K562 (cell line): Measurements from ENCODE around the gene ZRANB1. TPM values are rescaled to one million over a fixed set of nuclear protein-coding genes. Genes with fewer than 3 reads are reported as not detected.

Source experiments
- ATAC-seq: fragments of 200-7000 bp; cut with Tn5 transposase; 3 replicates; pipeline ENCODE4 v1.9.1; 2020; ENCODE audit warnings: moderate library complexity
- BruUV-seq: library from RNA; stranded (reverse); fragments of 400-500 nt; replicated peaks from 2 replicates; lab custom pipeline; 2021; lab: Mats Ljungman, UMichigan
- CTCF ChIA-PET: fragments of 300-600 bp; formaldehyde crosslinking; extraction: SDS; loops from one replicate; lab custom pipeline; 2021; ENCODE audit warnings: low intra/inter-chr PET ratio; lab: Yijun Ruan, JAX
- POLR2A ChIA-PET: fragments of 300-600, 350-650 bp; sonication (Branson Sonifier 250); formaldehyde crosslinking; extraction: SDS; loops from one replicate; lab custom pipeline; 2021; ENCODE audit warnings: antibody characterized with exemption, inconsistent platforms; lab: Yijun Ruan, JAX
- DNase-seq, 4 experiments: peaks; one replicate each; pipeline versions ENCODE4 v3.0.0 to v3.0.0-alpha.2; 2011 to 2018; ENCODE audit warnings: low spot score in 3 of 4, mixed read lengths in 3 of 4; ENCODE audit errors: extremely low read depth in 1 of 4
- FAIRE-seq: peaks from 2 replicates; lab custom pipeline; 2011; peaks lifted over from hg19 to GRCh38; lab: Jason Lieb, UNC
- H2AFZ ChIP-seq: 2 replicates; pipeline ENCODE4 v1.6.0; 2011; ENCODE audit warnings: low read depth, low read length, control low read depth, inconsistent platforms
- H3K27ac ChIP-seq: fragments of 200-600 bp; 3 replicates; pipeline ENCODE4 v1.8.0; 2011; ENCODE audit warnings: low read depth, mild to moderate bottlenecking, control low read depth, inconsistent platforms, low read length, moderate library complexity, mixed read lengths; ENCODE audit errors: extremely low read depth
- H3K27me3 ChIP-seq, 2 experiments: fragments of 300-600 bp in 1 of 2; 2 replicates in 1 of 2; 3 replicates in 1 of 2; pipeline versions ENCODE4 v1.6.0 to v1.8.0; 2011; ENCODE audit warnings: inconsistent platforms in 2 of 2, low read length in 2 of 2, mild to moderate bottlenecking in 1 of 2, mixed read lengths in 1 of 2, moderate library complexity in 1 of 2; ENCODE audit not compliant: control insufficient read depth in 2 of 2, insufficient read depth in 2 of 2
- H3K36me3 ChIP-seq: fragments of 300-600 bp; 3 replicates; pipeline ENCODE4 v1.8.0; 2011; ENCODE audit warnings: mild to moderate bottlenecking, low read length, inconsistent platforms; ENCODE audit not compliant: control insufficient read depth, insufficient read depth
- H3K4me1 ChIP-seq, 2 experiments: fragments of 200-600 bp in 1 of 2; replicated peaks in 1 of 2; 2 replicates in 1 of 2; 3 replicates in 1 of 2; pipeline versions ENCODE4 v1.5.1 to v1.8.0; 2011; ENCODE audit warnings: inconsistent platforms in 2 of 2, low read length in 2 of 2, mild to moderate bottlenecking in 1 of 2, mixed read lengths in 1 of 2, moderate library complexity in 1 of 2; ENCODE audit not compliant: control insufficient read depth in 2 of 2, insufficient read depth in 2 of 2
- H3K4me2 ChIP-seq: 2 replicates; pipeline ENCODE4 v1.6.1; 2011; ENCODE audit warnings: low read length, control low read depth, inconsistent platforms, mixed read lengths; ENCODE audit not compliant: insufficient read depth
- H3K4me3 ChIP-seq: fragments of 200-600 bp; sonication (generic), shearing (Covaris generic); 2 replicates; pipeline ENCODE4 v1.5.1; 2016; ENCODE audit warnings: control low read depth, inconsistent platforms
- H3K79me2 ChIP-seq: fragments of 200-600 bp; 3 replicates; pipeline ENCODE4 v1.8.0; 2011; ENCODE audit warnings: low read length, inconsistent platforms; ENCODE audit not compliant: control insufficient read depth, insufficient read depth
- H3K9ac ChIP-seq, 2 experiments: 2 replicates each; pipeline versions ENCODE4 v1.6.0 to v1.6.1; 2011; ENCODE audit warnings: low read depth in 2 of 2, low read length in 2 of 2, control low read depth in 1 of 2, inconsistent platforms in 1 of 2, mild to moderate bottlenecking in 1 of 2, mixed read lengths in 1 of 2; ENCODE audit not compliant: insufficient read depth in 1 of 2
- H3K9me1 ChIP-seq: one replicate; pipeline ENCODE4 v1.6.0; 2011; ENCODE audit warnings: inconsistent platforms, mild to moderate bottlenecking, low read length, moderate library complexity; ENCODE audit not compliant: control insufficient read depth, insufficient read depth
- H3K9me3 ChIP-seq: replicated peaks from 2 replicates; pipeline ENCODE4 v1.5.1; 2011; ENCODE audit warnings: low read depth, low read length, inconsistent platforms; ENCODE audit not compliant: control insufficient read depth, insufficient read depth
- H4K20me1 ChIP-seq: replicated peaks from 2 replicates; pipeline ENCODE4 v1.6.1; 2011; ENCODE audit warnings: low read length, inconsistent platforms, mixed read lengths; ENCODE audit not compliant: control insufficient read depth, insufficient read depth
- BRD4 ChIP-seq: fragments of 200-600 bp; sonication (generic); IDR thresholded peaks from 2 replicates; pipeline ENCODE4 v1.6.1; 2017; ENCODE audit warnings: inconsistent platforms
- DNMT1 ChIP-seq: fragments of 450-650 bp; IDR thresholded peaks from 2 replicates; pipeline ENCODE4 v1.6.1; 2016; ENCODE audit warnings: antibody characterized with exemption, mild to moderate bottlenecking
- RBM25 ChIP-seq: fragments of 200-400 bp; formaldehyde crosslinking; IDR thresholded peaks from 2 replicates; pipeline ENCODE4 v1.6.1; 2018; ENCODE audit warnings: low read length, low read depth, moderate library complexity; ENCODE audit not compliant: severe bottlenecking
- SNIP1 ChIP-seq: fragments of 450-650 bp; IDR thresholded peaks from 2 replicates; pipeline ENCODE4 v1.7.1; 2017; ENCODE audit warnings: low read depth, mild to moderate bottlenecking
- WGBS: fragments of 100-300 bp; shearing (Covaris generic); methylation state at CpG from one replicate; pipeline ENCODE4 v1.1.6; 2016; ENCODE audit warnings: low coverage, mixed read lengths; ENCODE audit not compliant: insufficient coverage; ENCODE audit errors: missing lambda C conversion rate; 5-methylcytosine and 5-hydroxymethylcytosine counted together
- in situ Hi-C: fragments of 300-500 bp; cut with MboI; formaldehyde crosslinking; loops from 4 replicates; pipeline ENCODE4 v1.15.0; 2018; ENCODE audit warnings: inconsistent platforms, mixed read lengths
- intact Hi-C: fragments of 100-400 bp; cut with micrococcal nuclease; formaldehyde crosslinking; loops from 2 replicates; pipeline ENCODE4 v1.14.2; 2022
- polyA plus RNA-seq, 8 experiments: library from polyadenylated mRNA; depleted of rRNA in 4 of 8; stranded (reverse) in 5 of 8; unstranded in 3 of 8; fragments of >200 nt; fragmentation: Nextera tagmentation in 2 of 8; fragmentation: Illumina TruSeq in 1 of 8; extraction: Ambion mirVana in 2 of 8; extraction: Trizol in 1 of 8; gene quantifications; 2 replicates each; pipeline versions ENCODE4 v1.2.1 to v1.2.3, GENCODE V29; 2011 to 2014; ENCODE audit warnings: inconsistent platforms in 1 of 8, missing spikeins in 1 of 8
- total RNA-seq, 7 experiments: library from RNA; depleted of rRNA in 6 of 7; stranded (reverse); fragments of >200 nt in 6 of 7; fragmentation: Illumina TruSeq in 2 of 7; extraction: Trizol in 2 of 7; gene quantifications; 2 replicates each; pipeline versions ENCODE4 v1.2.1 to v1.2.3, GENCODE V29; 2011 to 2021; ENCODE audit warnings: low replicate concordance in 1 of 7
- TF ChIP-seq, protein P1 (sequence below): sonication (generic); formaldehyde crosslinking; IDR thresholded peaks from 2 replicates; pipeline ENCODE4 v1.8.1; 2023; ENCODE audit warnings: mild to moderate bottlenecking, missing genetic modification reagents
- TF ChIP-seq, protein P2 (sequence below), 2 experiments: IDR thresholded peaks in 1 of 2; conservative IDR thresholded peaks in 1 of 2; 2 replicates each; pipeline ENCODE4 v1.6.1; 2016; ENCODE audit warnings: low read depth in 2 of 2, mild to moderate bottlenecking in 1 of 2, missing compliant biosample characterization in 1 of 2, missing genetic modification characterization in 1 of 2, moderate library complexity in 1 of 2
- TF ChIP-seq, protein P3 (sequence below): fragments of 450-650 bp; IDR thresholded peaks from 2 replicates; pipeline ENCODE4 v1.6.1; 2016; ENCODE audit warnings: mild to moderate bottlenecking

Gene ZRANB1
- total and polyA plus RNA-seq, 9 of the 15 experiments (the other 6 are each of a cell fraction or from before 2014, with no cell fraction given) = 0.07 to 1.1 (median 0.64) TPM

DNA sequence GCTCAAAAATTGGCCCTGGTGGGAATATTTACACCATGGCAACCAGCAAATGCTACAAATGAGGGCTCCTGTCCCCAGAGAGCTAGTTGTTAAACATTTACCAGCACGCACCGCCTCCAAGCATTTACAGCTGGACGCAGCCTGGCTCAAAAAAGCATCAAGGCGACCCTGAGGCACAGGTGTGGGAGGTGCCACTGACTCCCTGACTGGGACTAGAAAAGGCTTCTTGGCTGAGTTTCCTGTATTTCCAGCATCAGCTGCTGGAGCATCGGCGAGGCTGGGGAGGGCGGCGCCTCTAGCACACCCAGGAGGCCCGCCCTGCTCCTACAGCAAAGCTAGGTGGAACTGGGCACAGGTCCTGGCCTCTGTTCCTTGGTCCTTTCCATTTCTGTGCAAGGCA lies 43.5 kb upstream of the ZRANB1 start:
- Histone ChIP-seq H3K9ac (no peak overlapping the region), H3K9me1 (no peaks in the 10 kb centered on the region), H3K36me3 (no peaks in the 10 kb centered on the region), H2AFZ (no peak overlapping the region), H3K4me1 (no peaks in the 10 kb centered on the region), H4K20me1 (no peaks in the 10 kb centered on the region), H3K9me3 (no peaks in the 10 kb centered on the region), H3K4me2 (no peak overlapping the region), H3K4me3 (no peak overlapping the region), H3K27me3 (no peaks in the 10 kb centered on the region), H3K79me2 (no peaks in the 10 kb centered on the region), H3K27ac (no peak overlapping the region)
- no TSS peak for BruUV-seq
- FAIRE-seq = no peak
- in situ Hi-C loops (no loop called here), intact Hi-C loops (no loop called here)
- DNase-seq = no peak
- CTCF ChIA-PET = no interaction called here
- no peak for TF ChIP-seq BRD4
- TF ChIP-seq RBM25 = no peak
- TF ChIP-seq, protein P1, sequence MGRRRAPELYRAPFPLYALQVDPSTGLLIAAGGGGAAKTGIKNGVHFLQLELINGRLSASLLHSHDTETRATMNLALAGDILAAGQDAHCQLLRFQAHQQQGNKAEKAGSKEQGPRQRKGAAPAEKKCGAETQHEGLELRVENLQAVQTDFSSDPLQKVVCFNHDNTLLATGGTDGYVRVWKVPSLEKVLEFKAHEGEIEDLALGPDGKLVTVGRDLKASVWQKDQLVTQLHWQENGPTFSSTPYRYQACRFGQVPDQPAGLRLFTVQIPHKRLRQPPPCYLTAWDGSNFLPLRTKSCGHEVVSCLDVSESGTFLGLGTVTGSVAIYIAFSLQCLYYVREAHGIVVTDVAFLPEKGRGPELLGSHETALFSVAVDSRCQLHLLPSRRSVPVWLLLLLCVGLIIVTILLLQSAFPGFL (CRISPR knock-in tag) = no peak
- TF ChIP-seq SNIP1 = no peak
- TF ChIP-seq, protein P2, sequence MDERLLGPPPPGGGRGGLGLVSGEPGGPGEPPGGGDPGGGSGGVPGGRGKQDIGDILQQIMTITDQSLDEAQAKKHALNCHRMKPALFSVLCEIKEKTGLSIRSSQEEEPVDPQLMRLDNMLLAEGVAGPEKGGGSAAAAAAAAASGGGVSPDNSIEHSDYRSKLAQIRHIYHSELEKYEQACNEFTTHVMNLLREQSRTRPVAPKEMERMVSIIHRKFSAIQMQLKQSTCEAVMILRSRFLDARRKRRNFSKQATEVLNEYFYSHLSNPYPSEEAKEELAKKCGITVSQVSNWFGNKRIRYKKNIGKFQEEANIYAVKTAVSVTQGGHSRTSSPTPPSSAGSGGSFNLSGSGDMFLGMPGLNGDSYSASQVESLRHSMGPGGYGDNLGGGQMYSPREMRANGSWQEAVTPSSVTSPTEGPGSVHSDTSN (CRISPR knock-in tag; IDR thresholded peaks at IDR 0.05; ENCODE audit: low read depth) = no peak
- TF ChIP-seq, protein P2 (tag; conservative IDR thresholded peaks at IDR 0.05; ENCODE audit: low read depth) = no peak
- no peak for TF ChIP-seq DNMT1
- TF ChIP-seq, protein P3, sequence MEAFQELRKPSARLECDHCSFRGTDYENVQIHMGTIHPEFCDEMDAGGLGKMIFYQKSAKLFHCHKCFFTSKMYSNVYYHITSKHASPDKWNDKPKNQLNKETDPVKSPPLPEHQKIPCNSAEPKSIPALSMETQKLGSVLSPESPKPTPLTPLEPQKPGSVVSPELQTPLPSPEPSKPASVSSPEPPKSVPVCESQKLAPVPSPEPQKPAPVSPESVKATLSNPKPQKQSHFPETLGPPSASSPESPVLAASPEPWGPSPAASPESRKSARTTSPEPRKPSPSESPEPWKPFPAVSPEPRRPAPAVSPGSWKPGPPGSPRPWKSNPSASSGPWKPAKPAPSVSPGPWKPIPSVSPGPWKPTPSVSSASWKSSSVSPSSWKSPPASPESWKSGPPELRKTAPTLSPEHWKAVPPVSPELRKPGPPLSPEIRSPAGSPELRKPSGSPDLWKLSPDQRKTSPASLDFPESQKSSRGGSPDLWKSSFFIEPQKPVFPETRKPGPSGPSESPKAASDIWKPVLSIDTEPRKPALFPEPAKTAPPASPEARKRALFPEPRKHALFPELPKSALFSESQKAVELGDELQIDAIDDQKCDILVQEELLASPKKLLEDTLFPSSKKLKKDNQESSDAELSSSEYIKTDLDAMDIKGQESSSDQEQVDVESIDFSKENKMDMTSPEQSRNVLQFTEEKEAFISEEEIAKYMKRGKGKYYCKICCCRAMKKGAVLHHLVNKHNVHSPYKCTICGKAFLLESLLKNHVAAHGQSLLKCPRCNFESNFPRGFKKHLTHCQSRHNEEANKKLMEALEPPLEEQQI = no peak
- ATAC-seq = no peak
- WGBS = 80% methylated on average over 6 of the region's 9 CpGs
- POLR2A ChIA-PET = interaction anchor here (1.5 kb wide), 1 partner anchor 10 kb away, joined by 3 read pairs; no protein-coding TSS in a partner anchor
